Upper lobe of left lung (tissue), 4 donors: Measurements from ENCODE around the gene TRPC3.

Source experiments
- EP300 ChIP-seq, 4 donors: sonication (generic); formaldehyde crosslinking; IDR thresholded peaks; one replicate each; pipeline ENCODE4 v1.5.1; 2017; ENCODE audit warnings: antibody characterized with exemption in 4 of 4, control low read depth in 2 of 4
- POLR2A ChIP-seq, 4 donors: fragments of 450-650 bp; IDR thresholded peaks; one replicate each; pipeline ENCODE4 v1.5.1; 2016 to 2017; ENCODE audit warnings: antibody characterized with exemption in 4 of 4, mild to moderate bottlenecking in 2 of 4
- POLR2AphosphoS5 ChIP-seq, 2 donors: sonication (generic); formaldehyde crosslinking; IDR thresholded peaks; one replicate each; pipeline ENCODE4 v1.5.1; 2017; ENCODE audit warnings: antibody characterized with exemption in 2 of 2
- TF ChIP-seq, protein P1 (sequence below), 6 experiments: fragments of 450-650 bp in 4 of 6; fragments of 200-600 bp in 2 of 6; sonication (generic) in 2 of 6; IDR thresholded peaks; one replicate each; pipeline ENCODE4 v1.5.1; 2016 to 2019; ENCODE audit warnings: antibody characterized with exemption in 6 of 6

DNA sequence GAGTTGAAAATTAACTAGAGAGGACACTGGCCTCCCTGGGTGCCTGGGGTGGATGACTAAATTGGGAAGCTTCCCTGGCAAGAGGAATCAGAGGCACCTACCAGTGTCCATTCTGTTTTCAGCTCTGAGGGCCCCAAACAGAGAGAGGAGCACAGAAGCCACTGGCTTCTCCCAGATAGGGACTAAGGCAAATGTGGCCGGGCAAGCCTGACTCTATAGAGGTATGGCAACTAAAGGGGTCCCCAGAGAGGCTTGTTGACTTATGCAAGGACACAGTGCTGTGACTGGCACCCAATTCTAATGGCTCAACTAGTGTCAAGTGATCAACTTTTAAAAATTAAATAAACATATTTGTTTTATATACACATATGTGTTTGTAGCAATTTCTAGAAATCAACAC lies 17.2 kb downstream of the TRPC3 start:
- TF ChIP-seq, protein P1, sequence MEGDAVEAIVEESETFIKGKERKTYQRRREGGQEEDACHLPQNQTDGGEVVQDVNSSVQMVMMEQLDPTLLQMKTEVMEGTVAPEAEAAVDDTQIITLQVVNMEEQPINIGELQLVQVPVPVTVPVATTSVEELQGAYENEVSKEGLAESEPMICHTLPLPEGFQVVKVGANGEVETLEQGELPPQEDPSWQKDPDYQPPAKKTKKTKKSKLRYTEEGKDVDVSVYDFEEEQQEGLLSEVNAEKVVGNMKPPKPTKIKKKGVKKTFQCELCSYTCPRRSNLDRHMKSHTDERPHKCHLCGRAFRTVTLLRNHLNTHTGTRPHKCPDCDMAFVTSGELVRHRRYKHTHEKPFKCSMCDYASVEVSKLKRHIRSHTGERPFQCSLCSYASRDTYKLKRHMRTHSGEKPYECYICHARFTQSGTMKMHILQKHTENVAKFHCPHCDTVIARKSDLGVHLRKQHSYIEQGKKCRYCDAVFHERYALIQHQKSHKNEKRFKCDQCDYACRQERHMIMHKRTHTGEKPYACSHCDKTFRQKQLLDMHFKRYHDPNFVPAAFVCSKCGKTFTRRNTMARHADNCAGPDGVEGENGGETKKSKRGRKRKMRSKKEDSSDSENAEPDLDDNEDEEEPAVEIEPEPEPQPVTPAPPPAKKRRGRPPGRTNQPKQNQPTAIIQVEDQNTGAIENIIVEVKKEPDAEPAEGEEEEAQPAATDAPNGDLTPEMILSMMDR (IDR thresholded peaks at IDR 0.05), result no peak
- TF ChIP-seq POLR2AphosphoS5 (IDR thresholded peaks at IDR 0.05), result no peak
- no peak for TF ChIP-seq POLR2A (IDR thresholded peaks at IDR 0.05)
- no peak for TF ChIP-seq EP300 (IDR thresholded peaks at IDR 0.05)
